ENCODE data around the gene ANAPC2. TPM values are rescaled to one million over a fixed set of nuclear protein-coding genes. Genes with fewer than 3 reads are reported as not detected.
A peak's percentile ranks its signal among the peaks of the same experiment; 100 is the strongest.

Gene ANAPC2
- total RNA-seq, 1 donor from 2014 or later: 39.2 TPM

- Histone ChIP-seq H3K27me3 (ENCODE audit: insufficient read depth, low read length) (peaks cover 48% of the 10 kb centered on the region), H3K9me3 (ENCODE audit: insufficient read depth, low read depth, low read length) (no peaks in the 10 kb centered on the region), H4K20me1 (ENCODE audit: insufficient read depth, low read length) (no peaks in the 10 kb centered on the region), H3K4me1 (ENCODE audit: insufficient read depth, low read length) (peaks cover 2% of the 10 kb centered on the region), H2AFZ (ENCODE audit: low read depth, low read length) (no peak overlapping the region), H3K9ac (ENCODE audit: low read length) (no peak overlapping the region), H3K27ac (ENCODE audit: low read depth, low read length) (no peak overlapping the region), H3K4me2 (ENCODE audit: low read length) (no peak overlapping the region), H3K36me3 (ENCODE audit: insufficient read depth, low read length) (no peaks in the 10 kb centered on the region), H3K4me3 (ENCODE audit: insufficient read depth, low read depth, low read length) (no peak overlapping the region), H3K79me2 (ENCODE audit: insufficient read depth, low read length) (no peaks in the 10 kb centered on the region)
- H3K4me3 Mint-ChIP-seq (ENCODE audit: unreplicated experiment): no peak overlapping the region
- TF ChIP-seq CTCF (IDR thresholded peaks at IDR 0.05; ENCODE audit: insufficient read depth, low read depth, low read length): no peak
- TF ChIP-seq EZH2 (IDR thresholded peaks at IDR 0.05; ENCODE audit: insufficient read depth, low read length): no peak
- DNase-seq (ENCODE audit: low read depth) (no peak), FAIRE-seq (no peak)
- peaks cover 5% of the 10 kb centered on the region for H3K9me3 Mint-ChIP-seq (ENCODE audit: unreplicated experiment)
- H3K36me3 Mint-ChIP-seq (ENCODE audit: low read depth, unreplicated experiment): no peaks in the 10 kb centered on the region
- H3K4me1 Mint-ChIP-seq (ENCODE audit: low read depth, unreplicated experiment): peaks cover 2% of the 10 kb centered on the region
- H3K27me3 Mint-ChIP-seq (ENCODE audit: low read depth, unreplicated experiment): peaks cover 72% of the 10 kb centered on the region
- H3K27ac Mint-ChIP-seq (ENCODE audit: unreplicated experiment): no peak overlapping the region
Measured at GRCh38 chr9:137140151-137141012, 48.0 kb downstream of the ANAPC2 start.

- no peak overlapping the region for H3K4me3 Mint-ChIP-seq (ENCODE audit: unreplicated experiment)
- H3K9me3 Mint-ChIP-seq (ENCODE audit: unreplicated experiment): peaks cover 5% of the 10 kb centered on the region
- H3K27me3 Mint-ChIP-seq (ENCODE audit: low read depth, unreplicated experiment): peaks cover 78% of the 10 kb centered on the region
- H3K9me3 ChIP-seq (ENCODE audit: insufficient read depth, low read depth, low read length): no peaks in the 10 kb centered on the region
- no peaks in the 10 kb centered on the region for H3K36me3 ChIP-seq (ENCODE audit: insufficient read depth, low read length)
- peak overlapping the region; percentile 54 for H3K4me2 ChIP-seq (ENCODE audit: low read length)
- no peak overlapping the region for H3K9ac ChIP-seq (ENCODE audit: low read length)
- DNase-seq (ENCODE audit: low read depth) (no peak), FAIRE-seq (no peak)
- peaks cover 2% of the 10 kb centered on the region for H3K4me1 Mint-ChIP-seq (ENCODE audit: low read depth, unreplicated experiment)
- TF ChIP-seq EZH2 (IDR thresholded peaks at IDR 0.05; ENCODE audit: insufficient read depth, low read length) (peak; percentile 2), CTCF (IDR thresholded peaks at IDR 0.05; ENCODE audit: insufficient read depth, low read depth, low read length) (no peak)
- no peaks in the 10 kb centered on the region for H4K20me1 ChIP-seq (ENCODE audit: insufficient read depth, low read length)
- no peak overlapping the region for H3K4me3 ChIP-seq (ENCODE audit: insufficient read depth, low read depth, low read length)
- no peaks in the 10 kb centered on the region for H3K36me3 Mint-ChIP-seq (ENCODE audit: low read depth, unreplicated experiment)
- H3K4me1 ChIP-seq (ENCODE audit: insufficient read depth, low read length): peaks cover 2% of the 10 kb centered on the region
- H3K79me2 ChIP-seq (ENCODE audit: insufficient read depth, low read length): no peaks in the 10 kb centered on the region
- H3K27ac ChIP-seq (ENCODE audit: low read depth, low read length): no peak overlapping the region
- no peak overlapping the region for H3K27ac Mint-ChIP-seq (ENCODE audit: unreplicated experiment)
- no peak overlapping the region for H2AFZ ChIP-seq (ENCODE audit: low read depth, low read length)
- H3K27me3 ChIP-seq (ENCODE audit: insufficient read depth, low read length): peaks cover 48% of the 10 kb centered on the region
Measured at GRCh38 chr9:137139468-137140150, 48.8 kb downstream of the ANAPC2 start.

All from astrocyte (in vitro differentiated cells and primary cell).